Lower leg skin (tissue), 4 donors: ENCODE data around the gene ZNF618. TPM values are rescaled to one million over a fixed set of nuclear protein-coding genes. Genes with fewer than 3 reads are reported as not detected.

ENCODE experiments used
- DNase-seq, 2 donors: peaks; one replicate each; pipeline ENCODE4 v3.0.0-alpha.2; 2019; ENCODE audit warnings: low spot score in 2 of 2
- H3K4me3 ChIP-seq: fragments of 200-600 bp; sonication (generic); 2 replicates; pipeline ENCODE4 v1.5.1; 2017; ENCODE audit warnings: mild to moderate bottlenecking, low read depth; ENCODE audit not compliant: poor library complexity, severe bottlenecking
- CTCF ChIP-seq, 3 donors: fragments of 450-650 bp; IDR thresholded peaks; one replicate each; pipeline ENCODE4 v1.5.1; 2016; ENCODE audit warnings: antibody characterized with exemption in 3 of 3, mild to moderate bottlenecking in 3 of 3, moderate library complexity in 2 of 3
- POLR2A ChIP-seq, 2 donors: fragments of 450-650 bp; IDR thresholded peaks; one replicate each; pipeline ENCODE4 v1.6.1; 2016 to 2017; ENCODE audit warnings: antibody characterized with exemption in 2 of 2, mild to moderate bottlenecking in 1 of 2, moderate library complexity in 1 of 2
- WGBS, 2 donors: methylation state at CpG; one replicate each; pipeline ENCODE4 v1.1.5; 2018; 5-methylcytosine and 5-hydroxymethylcytosine counted together
- intact Hi-C: fragments of 100-400 bp; cut with DNase I; formaldehyde crosslinking; loops from one replicate; pipeline ENCODE4 v1.15.0; 2023; ENCODE audit warnings: low total_unique reads
- total RNA-seq, 4 donors: library from RNA; depleted of rRNA; stranded (reverse); fragments of >200 nt; gene quantifications; one replicate each; pipeline ENCODE4 v1.1.0, GENCODE V29; 2016

ZNF618 gene
- total RNA-seq, 4 donors from 2014 or later = 1.1 to 4.1 (median 2.5) TPM

- no peak for TF ChIP-seq CTCF (IDR thresholded peaks at IDR 0.05)
- TF ChIP-seq POLR2A (IDR thresholded peaks at IDR 0.05) = no peak
- DNase-seq = peak in 1 of 2 donors; percentile 62
- 91 to 94% methylated on average over 12 of the region's 12 CpGs for WGBS, 2 donors
- no peak overlapping the region for H3K4me3 ChIP-seq
- intact Hi-C loops = no loop called here
Measured at GRCh38 chr9:114001794-114002261, 125.7 kb downstream of the ZNF618 start.

- intact Hi-C loops = no loop called here
- WGBS, 2 donors = 84 to 89% methylated on average over 13 to 14 of the region's 14 CpGs
Measured at GRCh38 chr9:114002271-114002985, 126.3 kb downstream of the ZNF618 start.

GRCh38 chr9:114002986-114003350, 126.9 kb downstream of the ZNF618 start:
- H3K4me3 ChIP-seq = no peak overlapping the region
- intact Hi-C loops = no loop called here
- peak; percentile 7 to 59 for DNase-seq
- TF ChIP-seq POLR2A (IDR thresholded peaks at IDR 0.05) (no peak), CTCF (IDR thresholded peaks at IDR 0.05) (no peak)
- 95 to 97% methylated on average over 5 of the region's 5 CpGs for WGBS, 2 donors

More at GRCh38 chr9:114002271-114002985, 126.3 kb downstream of the ZNF618 start:
- H3K4me3 ChIP-seq = no peak overlapping the region
- DNase-seq = peak; percentile 9 to 79
- TF ChIP-seq CTCF (IDR thresholded peaks at IDR 0.05) (no peak), POLR2A (IDR thresholded peaks at IDR 0.05) (no peak)

- 76 to 84% methylated on average over 7 of the region's 7 CpGs for WGBS, 2 donors
- intact Hi-C loops = no loop called here
- peak in 1 of 2 donors; percentile 4 for DNase-seq
- H3K4me3 ChIP-seq = no peak overlapping the region
- TF ChIP-seq CTCF (IDR thresholded peaks at IDR 0.05) (no peak), POLR2A (IDR thresholded peaks at IDR 0.05) (no peak)
Measured at GRCh38 chr9:114003351-114003750, 127.2 kb downstream of the ZNF618 start.

- H3K4me3 ChIP-seq = no peak overlapping the region
- peak in 1 of 2 donors; percentile 23 for DNase-seq
- 44 to 47% methylated on average over 5 of the region's 5 CpGs for WGBS, 2 donors
- TF ChIP-seq CTCF (IDR thresholded peaks at IDR 0.05) (no peak), POLR2A (IDR thresholded peaks at IDR 0.05) (no peak)
- intact Hi-C loops = no loop called here
Measured at GRCh38 chr9:114003758-114004157, 127.6 kb downstream of the ZNF618 start.
